ENCODE data around the gene PHF13. TPM values are rescaled to one million over a fixed set of nuclear protein-coding genes. Genes with fewer than 3 reads are reported as not detected.
A peak's percentile ranks its signal among the peaks of the same experiment; 100 is the strongest.

The PHF13 gene
- total RNA-seq, 4 donors from 2014 or later, result 12.9 to 17.7 (median 15.7) TPM

DNA sequence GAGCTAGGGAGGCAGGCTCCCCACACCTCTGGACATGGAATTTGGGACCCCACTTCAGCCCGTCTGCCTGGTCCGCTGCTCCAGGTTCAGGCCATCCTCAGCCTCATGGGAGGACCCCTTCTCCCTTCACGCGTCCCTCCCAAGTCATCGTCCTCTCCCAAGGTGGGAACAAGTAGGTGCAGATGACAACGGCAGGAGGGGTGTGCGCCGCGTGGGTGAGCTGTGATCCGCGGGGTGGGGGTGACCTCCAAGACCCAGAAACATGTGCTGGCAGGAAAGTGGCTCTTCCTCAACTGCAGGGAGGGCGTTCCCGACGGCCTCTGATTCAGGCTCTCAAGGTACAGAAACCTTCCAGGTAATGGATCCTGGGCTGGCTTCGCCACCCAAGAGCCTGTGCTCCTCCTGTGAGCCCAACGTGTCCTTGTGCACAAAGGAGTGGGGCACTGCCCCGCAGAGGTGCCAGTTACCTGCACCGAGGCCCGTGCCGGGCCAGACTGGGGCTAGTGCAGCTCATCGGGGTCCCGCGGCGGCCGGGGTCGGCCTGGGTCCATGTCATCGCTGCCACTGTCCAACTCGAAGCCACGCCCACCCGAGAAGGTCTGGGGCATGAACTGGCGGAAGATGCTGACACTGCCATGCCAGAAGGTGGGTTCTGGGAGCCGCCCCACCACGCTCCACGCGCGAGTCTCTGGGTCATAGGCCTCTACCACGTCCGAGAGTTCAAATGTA is 20.5 kb upstream of the PHF13 start:
- peaks cover 0 to 75% (median 22%) of the 10 kb centered on the region in 4 donors for H3K4me1 ChIP-seq

DNA sequence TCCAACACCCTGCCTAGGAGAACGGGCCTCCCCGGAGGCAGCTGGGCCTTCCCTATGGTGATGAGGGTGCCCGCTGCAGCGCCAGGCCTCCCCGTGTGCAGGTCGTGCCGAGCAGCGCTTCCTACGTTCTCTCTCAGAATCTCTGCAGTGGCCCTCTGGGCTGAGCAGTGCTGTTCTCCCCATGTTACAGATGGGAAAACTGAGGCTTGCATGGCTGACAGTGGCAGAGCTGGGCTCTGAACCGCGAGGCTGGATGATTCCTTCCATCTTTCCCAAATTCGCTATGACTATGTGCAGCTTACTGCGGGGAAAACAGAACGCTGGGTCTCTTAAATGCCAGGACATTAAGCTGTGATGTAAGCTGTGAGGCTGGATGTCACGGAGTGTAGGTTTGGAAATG is 19.7 kb upstream of the PHF13 start:
- Histone ChIP-seq H3K27ac (no peak overlapping the region), H3K27me3 (no peaks in the 10 kb centered on the region), H3K4me3 (no peak overlapping the region), H3K36me3 (peaks cover 0 to 100% (median 44%) of the 10 kb centered on the region in 3 donors), H3K4me1 (peaks cover 0 to 76% (median 30%) of the 10 kb centered on the region in 4 donors), H3K9me3 (no peaks in the 10 kb centered on the region)
- WGBS, 2 donors, result 94 to 98% methylated on average over 9 to 15 of the region's 15 CpGs
- no peak for DNase-seq (ENCODE audit: low spot score in 2 of 2)
- TF ChIP-seq, protein P1, sequence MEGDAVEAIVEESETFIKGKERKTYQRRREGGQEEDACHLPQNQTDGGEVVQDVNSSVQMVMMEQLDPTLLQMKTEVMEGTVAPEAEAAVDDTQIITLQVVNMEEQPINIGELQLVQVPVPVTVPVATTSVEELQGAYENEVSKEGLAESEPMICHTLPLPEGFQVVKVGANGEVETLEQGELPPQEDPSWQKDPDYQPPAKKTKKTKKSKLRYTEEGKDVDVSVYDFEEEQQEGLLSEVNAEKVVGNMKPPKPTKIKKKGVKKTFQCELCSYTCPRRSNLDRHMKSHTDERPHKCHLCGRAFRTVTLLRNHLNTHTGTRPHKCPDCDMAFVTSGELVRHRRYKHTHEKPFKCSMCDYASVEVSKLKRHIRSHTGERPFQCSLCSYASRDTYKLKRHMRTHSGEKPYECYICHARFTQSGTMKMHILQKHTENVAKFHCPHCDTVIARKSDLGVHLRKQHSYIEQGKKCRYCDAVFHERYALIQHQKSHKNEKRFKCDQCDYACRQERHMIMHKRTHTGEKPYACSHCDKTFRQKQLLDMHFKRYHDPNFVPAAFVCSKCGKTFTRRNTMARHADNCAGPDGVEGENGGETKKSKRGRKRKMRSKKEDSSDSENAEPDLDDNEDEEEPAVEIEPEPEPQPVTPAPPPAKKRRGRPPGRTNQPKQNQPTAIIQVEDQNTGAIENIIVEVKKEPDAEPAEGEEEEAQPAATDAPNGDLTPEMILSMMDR (IDR thresholded peaks at IDR 0.05), result no peak
- TF ChIP-seq POLR2A (IDR thresholded peaks at IDR 0.05) (no peak), EP300 (IDR thresholded peaks at IDR 0.05) (no peak)

More for the DNA sequence above, 20.5 kb upstream of the PHF13 start:
- 83 to 89% methylated on average over 29 to 38 of the region's 38 CpGs for WGBS, 2 donors
- no peak for DNase-seq (ENCODE audit: low spot score in 2 of 2)
- H3K9me3 ChIP-seq, result no peaks in the 10 kb centered on the region
- H3K36me3 ChIP-seq, result peaks cover 3 to 100% (median 36%) of the 10 kb centered on the region in 3 donors
- H3K27ac ChIP-seq, result no peak overlapping the region
- no peak overlapping the region for H3K4me3 ChIP-seq
- no peaks in the 10 kb centered on the region for H3K27me3 ChIP-seq
- TF ChIP-seq, protein P1 (IDR thresholded peaks at IDR 0.05), result no peak
- no peak for TF ChIP-seq EP300 (IDR thresholded peaks at IDR 0.05)
- TF ChIP-seq POLR2A (IDR thresholded peaks at IDR 0.05), result no peak

DNA sequence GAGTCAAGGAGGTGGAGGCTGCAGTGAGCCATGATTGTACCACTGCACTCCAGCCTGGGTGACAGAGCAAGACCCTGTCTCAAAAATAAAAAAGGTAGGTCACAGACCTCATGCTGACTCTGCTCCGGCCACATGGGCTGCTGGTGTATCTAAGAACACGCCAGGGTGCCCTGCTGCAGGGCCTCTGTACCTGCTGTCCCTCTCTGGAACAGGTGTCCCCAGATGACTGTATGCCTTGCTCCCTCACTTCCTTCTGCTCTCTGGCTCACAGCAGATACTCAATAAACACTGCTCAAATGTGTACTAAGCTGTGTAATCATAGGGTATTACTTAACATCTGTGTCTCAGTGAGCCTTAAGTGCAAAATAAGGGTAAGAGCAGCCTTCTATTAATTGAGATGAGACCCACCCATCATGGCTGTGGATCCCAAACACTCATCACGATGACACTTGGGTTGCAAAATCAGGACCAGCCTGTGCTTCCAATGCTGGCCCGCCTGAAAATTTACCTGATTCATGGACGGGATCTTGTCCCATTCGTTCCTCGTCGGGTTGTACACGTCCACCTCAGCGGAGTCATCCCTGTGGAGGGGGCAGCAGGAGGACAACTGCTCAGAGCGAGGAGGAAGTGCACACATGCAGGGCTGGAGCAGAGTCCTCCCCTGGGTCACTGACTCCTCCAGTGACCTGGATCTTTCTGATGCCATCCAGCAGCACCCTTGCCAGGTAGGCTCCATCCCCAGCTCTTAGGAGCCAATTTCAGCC is 18.4 kb upstream of the PHF13 start:
- no peak for DNase-seq (ENCODE audit: low spot score in 2 of 2)
- no peaks in the 10 kb centered on the region for H3K27me3 ChIP-seq
- H3K9me3 ChIP-seq, result no peaks in the 10 kb centered on the region
- H3K4me1 ChIP-seq, result peaks cover 0 to 77% (median 43%) of the 10 kb centered on the region in 4 donors
- no peak overlapping the region for H3K27ac ChIP-seq
- no peak overlapping the region for H3K4me3 ChIP-seq
- H3K36me3 ChIP-seq, result peaks cover 0 to 97% (median 47%) of the 10 kb centered on the region in 3 donors
- 85% methylated on average over 9 to 11 of the region's 11 CpGs for WGBS, 2 donors
- no peak for TF ChIP-seq EP300 (IDR thresholded peaks at IDR 0.05)
- TF ChIP-seq, protein P1 (IDR thresholded peaks at IDR 0.05), result no peak

GRCh38 chr1:6596351-6596750 is 17.2 kb upstream of the PHF13 start:
- WGBS, 2 donors, result 51 to 56% methylated on average over 7 of the region's 7 CpGs
- H3K36me3 ChIP-seq, result peaks cover 0 to 85% (median 47%) of the 10 kb centered on the region in 3 donors

More at GRCh38 chr1:6596351-6596750, 17.2 kb upstream of the PHF13 start:
- Histone ChIP-seq H3K27me3 (no peaks in the 10 kb centered on the region), H3K4me3 (peak overlapping the region in 1 of 4 donors; percentile 17), H3K9me3 (no peaks in the 10 kb centered on the region), H3K4me1 (peaks cover 0 to 73% (median 48%) of the 10 kb centered on the region in 4 donors), H3K27ac (peak overlapping the region in 2 of 4 donors; percentile 47 to 53)
- DNase-seq (ENCODE audit: low spot score in 2 of 2), result no peak
- TF ChIP-seq EP300 (IDR thresholded peaks at IDR 0.05) (no peak), POLR2A (IDR thresholded peaks at IDR 0.05) (no peak)
- TF ChIP-seq, protein P1 (IDR thresholded peaks at IDR 0.05), result no peak

Data from tibial nerve (tissue), 4 donors.